Measurements from ENCODE around the gene C18orf63.
"Not testable (repeated sequence)": the region's sequence is repeated elsewhere in the genome, so short reads cannot be mapped to it uniquely, and the experiment has no call there.

The C18orf63 gene

DNA sequence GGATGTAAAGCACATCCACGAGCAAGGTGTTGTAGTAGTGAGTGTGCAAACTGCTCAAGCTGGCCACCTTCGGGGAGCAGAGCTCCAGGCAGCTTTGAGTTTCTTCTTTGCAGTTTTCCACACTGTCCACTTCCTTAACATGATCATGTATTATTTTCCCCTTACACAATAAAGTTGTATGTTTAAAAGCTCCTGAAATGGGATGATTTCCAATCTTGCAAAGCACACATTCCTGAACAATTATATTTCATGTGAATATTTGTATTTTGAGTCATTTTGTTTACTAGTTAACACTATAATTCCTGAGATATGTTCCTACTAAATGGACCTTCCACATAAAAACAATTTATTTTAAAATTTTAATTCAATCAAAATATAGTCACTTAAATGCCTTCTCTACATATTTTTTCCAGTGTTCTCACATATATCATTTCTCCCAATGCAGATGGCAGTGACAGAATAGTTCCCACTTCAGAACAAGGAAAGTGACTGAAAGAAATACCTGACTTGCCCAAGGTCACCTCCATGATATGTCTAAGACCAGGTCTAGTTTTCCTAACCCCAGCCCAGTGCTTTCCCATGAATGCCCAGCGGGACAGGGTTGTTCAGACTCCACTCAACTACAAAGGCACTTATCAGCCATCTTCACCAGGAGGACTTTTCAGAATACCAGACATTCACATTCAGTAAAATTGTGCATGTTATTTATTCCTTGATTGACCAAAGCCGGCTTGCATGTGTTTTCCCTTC is 29.4 kb upstream of the C18orf63 start:
- no peak for DNase-seq (ENCODE audit: low spot score)

DNA sequence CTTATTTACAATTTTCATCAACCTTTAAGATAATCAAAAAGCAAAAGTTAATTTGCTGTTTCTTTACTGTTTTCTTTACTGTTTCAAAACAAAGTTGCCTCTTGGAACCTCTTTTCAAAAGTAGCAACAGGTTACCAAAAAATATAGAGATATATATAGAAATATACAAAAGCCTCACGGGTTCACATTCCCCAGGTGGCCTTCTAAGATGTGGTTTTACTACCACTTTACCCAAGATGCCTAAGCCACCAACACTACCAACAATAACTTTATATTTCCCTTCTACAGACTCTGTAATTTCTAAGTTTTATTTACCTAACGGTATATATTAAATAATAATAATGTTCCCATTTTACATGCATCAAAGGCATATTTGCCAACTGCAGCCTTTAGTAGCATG is 28.8 kb upstream of the C18orf63 start:
- DNase-seq (ENCODE audit: low spot score): no peak

DNA sequence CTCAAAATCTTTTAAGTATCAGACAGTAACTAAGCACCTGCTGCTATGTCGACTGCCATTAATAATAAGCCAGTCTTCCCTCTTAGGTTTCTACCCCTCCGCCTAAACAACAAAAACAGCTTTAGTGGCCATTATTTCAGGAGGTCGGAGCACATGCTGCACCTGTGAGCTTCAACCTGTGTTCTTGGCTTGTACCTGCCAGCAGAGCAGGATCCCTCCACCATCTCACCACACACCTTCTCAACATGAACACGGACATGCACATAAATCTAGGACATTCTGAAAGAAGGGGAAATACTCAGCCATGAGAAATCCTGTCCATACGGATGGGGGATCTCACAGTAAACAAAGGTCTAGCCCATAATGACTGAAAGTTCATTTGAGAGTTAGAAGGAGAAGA is 27.6 kb upstream of the C18orf63 start:
- no peak for DNase-seq (ENCODE audit: low spot score)

DNA sequence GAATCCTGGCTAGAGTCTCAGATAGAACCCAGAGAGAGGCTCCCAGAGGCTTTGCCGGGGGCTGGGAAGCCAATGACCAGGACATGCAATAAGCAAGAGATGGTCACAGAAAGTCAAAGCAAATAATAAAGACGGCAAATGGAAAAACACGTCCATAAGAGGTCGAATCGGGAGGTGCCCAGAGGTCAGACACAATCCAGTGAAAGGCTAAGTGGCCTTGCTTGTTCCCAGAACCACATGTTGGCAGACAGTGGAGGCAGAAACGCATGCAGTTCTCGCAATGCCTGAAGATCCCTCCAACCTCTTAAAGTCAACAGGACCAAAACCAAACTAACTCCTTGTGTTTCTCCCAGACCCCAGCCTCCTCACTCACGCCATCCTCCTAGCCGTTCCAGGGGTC is 26.9 kb upstream of the C18orf63 start:
- DNase-seq (ENCODE audit: low spot score): peak; percentile 41

DNA sequence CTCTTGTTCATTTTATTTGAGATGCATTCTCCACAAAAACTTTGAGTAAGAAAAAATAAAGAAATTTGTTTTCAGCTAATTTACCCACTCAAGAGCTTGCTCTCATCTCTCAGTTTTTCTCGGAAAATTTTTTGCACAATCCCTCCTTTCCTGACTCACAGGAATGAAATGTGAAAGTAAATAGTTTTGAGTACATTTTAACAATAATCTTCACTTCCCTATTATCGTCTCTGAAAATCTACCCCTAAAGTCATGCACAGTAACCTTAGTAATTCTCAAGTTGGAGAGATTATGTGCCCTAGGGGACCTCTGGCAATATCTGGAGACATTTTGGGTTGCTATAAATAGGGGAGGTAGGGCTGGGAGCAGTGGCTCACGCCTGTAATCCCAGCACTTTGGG is 26.5 kb upstream of the C18orf63 start:
- peak; percentile 39 for DNase-seq (ENCODE audit: low spot score)

DNA sequence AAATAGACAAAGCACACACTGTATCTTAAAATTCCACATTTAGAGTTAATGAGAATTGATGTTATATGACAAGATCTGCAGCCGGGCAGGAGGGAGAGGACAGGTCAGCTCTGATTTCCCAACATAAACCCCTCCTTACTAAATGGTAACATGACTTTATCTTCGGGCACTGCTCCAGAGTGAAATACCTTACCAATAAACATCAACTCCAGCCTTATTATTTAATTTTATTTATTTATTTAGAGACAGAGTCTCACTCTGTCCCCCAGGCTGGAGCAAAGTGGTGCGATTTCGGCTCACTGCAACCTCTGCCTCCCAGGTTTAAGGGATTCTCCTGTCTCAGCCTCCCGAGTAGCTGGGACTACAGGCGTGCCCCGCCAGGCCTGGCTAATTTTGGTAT is 25.6 kb upstream of the C18orf63 start:
- DNase-seq (ENCODE audit: low spot score): no peak

DNA sequence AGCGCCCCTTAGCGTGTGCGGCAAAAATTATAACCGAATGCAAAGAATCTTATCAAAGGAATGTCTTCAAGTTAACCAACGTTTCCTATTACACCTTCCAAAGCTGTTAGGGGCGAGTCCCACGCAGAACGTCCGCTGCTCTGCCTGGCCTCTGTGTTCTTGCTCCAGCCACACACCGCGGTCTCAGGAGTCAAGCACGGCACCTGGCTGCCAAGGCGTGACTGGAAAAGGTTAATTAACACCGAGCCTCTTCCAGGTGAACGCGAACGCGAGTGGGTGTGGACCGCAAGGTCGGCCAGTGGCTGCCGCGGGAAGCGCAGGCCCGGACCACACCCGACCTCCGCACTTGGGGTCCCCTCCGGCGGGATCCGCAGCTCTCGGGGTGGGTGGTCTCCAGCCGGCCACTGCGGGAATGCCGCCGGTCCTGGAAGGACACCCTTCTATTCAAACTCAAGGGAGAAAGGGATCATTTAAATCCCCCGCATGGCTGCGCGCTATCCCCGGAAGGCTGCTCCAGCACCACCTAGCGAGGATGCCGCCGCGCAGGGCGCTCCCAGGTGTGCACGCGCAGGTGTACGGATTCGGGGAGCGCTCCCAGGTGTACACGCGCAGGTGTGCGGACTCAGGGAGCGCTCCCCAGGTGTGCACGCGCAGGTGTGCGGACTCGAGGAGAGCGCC is 24.7 kb upstream of the C18orf63 start:
- DNase-seq (ENCODE audit: low spot score): peak; percentile 66

DNA sequence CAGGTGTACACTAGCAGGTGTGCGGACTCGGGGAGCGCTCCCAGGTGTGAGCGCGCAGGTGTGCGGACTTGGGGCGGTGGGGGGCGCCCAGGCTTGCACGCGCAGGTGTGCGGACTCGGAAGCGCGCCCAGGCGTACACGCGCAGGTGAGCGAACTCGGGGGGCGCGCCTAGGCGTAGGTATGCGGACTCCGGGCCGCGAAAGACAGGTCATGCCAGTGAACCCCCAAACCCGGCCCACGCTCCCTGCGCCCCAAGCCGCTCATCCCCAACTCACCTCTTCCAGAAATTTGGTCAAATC is 24.2 kb upstream of the C18orf63 start:
- no peak for DNase-seq (ENCODE audit: low spot score)

DNA sequence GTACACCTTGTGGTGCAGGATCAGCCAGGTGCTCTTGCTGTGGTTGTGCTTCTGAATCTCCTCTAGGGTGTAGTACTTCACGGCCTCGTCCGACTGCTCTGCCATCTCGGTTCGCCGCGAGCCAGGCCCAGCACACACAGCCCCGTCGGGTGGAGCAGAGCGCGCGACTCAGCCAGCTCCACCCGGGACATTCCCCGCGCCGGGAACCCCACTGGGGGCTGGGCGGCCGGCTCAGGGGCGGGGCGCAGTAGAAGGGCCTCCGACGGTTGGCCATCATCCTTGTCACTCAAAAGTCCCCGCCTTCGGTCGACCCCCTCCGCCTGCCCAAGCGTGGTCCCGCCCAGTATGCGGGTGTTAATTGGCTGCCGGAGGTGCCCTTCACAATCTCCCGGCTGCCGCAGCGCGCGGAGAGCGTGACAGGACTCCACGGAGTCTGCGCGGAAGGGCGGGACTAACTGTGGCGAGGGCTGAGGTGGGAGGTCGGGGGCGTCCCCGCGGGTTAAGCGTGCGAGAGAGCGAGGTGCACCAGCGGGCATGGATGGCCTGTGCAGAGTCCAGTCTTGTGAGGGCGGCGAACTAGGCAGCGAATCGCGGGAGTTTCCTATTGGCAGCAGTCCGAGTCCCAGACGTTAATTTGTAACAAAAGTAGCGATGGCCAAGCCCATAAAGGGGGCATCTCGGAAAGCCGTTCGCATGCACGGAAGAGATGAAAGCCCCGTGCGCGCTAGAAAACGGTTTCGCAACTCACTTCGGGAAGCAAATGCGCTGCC is 23.7 kb upstream of the C18orf63 start, which contains the start of gene CYB5A:
Gene CYB5A (minus strand): TSS at position 193 of the 770 bp plus-strand sequence. CDS start 88 bp downstream, at position 105.
- peak; percentile 97 for DNase-seq (ENCODE audit: low spot score)

DNA sequence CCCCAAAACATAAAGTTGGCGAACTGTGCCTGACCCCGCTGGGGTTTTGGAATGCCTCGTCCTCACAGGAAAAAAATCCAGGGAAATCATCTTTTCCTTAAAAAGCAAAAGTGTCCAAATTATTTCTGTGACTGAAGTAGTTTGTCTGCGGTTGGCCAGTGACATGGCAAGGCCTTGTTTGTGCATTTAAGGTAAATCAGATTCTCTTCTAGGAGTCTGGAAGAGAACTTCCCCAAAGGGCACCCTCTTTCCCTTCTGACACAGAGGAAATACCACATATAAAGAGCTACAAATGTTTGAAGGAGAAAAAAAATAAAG is 23.1 kb upstream of the C18orf63 start:
- DNase-seq (ENCODE audit: low spot score): no peak

DNA sequence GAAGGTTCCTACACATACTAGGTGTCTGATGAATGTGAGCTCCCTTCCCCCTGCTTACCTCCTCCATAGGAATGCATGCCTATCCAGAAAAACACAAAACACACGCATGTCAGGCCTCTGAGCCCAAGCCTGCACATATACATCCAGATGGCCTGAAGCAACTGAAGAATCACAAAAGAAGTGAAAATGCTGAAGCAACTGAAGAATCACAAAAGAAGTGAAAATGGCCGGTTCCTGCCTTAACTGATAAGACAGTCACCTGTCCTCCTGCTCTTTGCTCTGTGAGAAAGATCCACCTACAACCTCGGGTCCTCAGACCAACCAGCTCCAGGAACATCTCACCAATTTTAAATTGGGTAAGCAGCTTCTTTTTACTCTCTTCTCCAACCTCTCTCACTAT is 22.7 kb upstream of the C18orf63 start:
- DNase-seq (ENCODE audit: low spot score): not testable (repeated sequence)

DNA sequence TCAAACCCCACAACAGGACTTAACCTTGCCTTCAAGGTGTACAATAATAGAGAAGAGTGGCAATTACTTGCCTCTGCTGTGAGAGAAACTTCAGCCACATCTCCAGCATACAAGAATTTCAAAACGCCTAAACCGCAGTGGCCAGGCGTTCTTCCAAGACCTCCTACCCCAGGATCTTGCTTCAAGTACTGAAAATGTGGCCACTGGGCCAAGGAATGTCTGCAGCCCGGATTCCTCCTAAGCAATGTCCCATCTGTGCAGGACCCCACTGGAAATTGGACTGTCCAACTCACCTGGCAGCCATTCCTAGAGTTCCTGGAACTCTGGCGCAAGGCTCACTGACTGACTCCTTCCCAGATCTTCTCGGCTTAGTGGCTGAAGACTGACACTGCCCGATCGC is 21.1 kb upstream of the C18orf63 start:
- DNase-seq (ENCODE audit: low spot score): no peak

DNA sequence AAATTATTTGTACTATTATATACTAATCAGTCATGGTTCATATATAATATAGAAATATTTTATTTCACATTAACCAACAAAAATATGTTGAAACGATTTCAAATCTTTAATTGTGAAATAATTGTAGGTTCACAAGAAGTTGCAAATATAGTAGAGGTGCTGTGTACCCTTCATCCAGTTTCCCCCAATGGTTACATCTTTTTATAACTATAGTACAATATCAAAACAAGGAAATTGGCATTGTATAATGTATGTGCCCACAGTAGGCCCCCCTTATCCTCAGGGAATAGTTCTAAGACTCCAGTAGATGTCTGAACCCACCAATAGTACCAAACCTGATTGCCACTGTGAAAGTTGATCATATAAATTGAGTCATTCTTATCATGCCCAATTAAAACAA is 16.5 kb upstream of the C18orf63 start:
- DNase-seq (ENCODE audit: low spot score): no peak

DNA sequence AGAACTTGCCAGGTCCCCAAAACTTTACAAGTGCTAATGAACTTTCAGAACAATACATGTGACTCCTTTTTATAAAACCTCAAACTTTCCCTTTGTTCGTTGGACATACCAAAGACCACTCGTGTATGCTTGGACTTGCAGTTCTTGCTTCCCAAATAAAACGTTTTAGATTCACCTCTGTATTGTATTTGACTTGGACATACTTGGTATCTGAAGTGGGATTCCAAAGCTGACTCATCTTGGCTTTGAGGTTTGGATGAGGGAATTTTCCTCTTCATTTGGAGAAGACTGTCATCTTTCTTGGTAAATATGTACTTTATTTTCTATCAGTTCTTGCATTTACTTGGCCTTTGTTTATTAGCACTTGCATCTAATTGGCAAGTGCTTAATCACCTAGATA is 15.9 kb upstream of the C18orf63 start:
- peak; percentile 56 for DNase-seq (ENCODE audit: low spot score)

DNA sequence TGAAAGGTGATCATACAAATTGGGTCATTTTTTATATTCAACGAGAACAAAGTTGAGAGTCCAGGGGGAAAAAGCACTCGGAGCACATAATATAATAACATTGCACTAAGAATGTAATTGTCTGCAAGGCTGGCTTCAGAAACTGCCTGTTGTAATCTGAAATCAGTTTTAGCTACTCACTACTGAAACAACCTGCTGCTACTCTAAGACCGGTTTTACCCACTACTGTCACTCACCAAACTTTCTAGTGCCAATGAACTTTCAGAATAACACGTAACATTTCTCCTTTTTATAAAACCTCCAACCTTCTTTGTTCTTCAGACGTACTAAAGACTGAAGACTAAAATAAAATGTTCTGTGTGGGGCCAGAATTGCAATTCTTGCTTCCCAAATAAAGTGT is 12.3 kb upstream of the C18orf63 start:
- no peak for DNase-seq (ENCODE audit: low spot score)

DNA sequence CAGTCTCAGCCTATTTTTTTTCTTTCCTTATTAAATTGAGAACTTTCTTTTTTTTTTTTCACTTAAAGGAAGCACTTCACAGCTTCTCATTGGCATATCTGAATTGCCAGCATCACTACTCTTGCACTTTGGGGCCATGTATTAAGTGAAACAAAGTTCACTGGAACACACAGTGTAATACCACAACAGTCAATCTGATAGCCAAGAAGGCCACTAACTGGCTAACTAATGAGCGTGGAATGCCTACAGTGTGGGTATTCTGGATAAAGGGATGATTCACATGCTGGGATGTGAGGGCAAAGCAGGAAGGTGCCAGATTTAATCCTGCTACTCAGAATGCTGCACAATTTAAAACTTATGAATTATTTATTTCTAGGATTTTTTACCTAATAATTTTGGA is 11.7 kb upstream of the C18orf63 start:
- DNase-seq (ENCODE audit: low spot score): peak; percentile 83

DNA sequence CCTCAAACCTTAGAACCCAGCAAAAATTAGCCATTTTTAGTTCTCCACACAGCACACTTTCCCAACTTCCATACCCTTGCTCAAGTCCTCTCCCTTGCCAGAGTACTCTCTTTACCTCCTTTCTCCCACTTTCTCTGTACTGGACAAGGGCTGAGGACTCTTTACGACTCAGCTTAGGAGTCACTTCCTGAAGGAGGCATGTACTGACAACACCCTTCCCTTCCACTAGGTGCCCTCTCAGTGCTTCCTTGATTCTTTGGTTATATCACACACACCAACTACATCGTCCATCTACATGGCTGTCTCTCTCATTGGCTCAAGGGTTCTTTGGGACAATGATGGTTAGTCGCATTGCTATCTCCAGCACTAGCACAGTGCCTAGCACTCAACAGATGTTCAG is 5.2 kb upstream of the C18orf63 start:
- DNase-seq (ENCODE audit: low spot score): peak; percentile 78

DNA sequence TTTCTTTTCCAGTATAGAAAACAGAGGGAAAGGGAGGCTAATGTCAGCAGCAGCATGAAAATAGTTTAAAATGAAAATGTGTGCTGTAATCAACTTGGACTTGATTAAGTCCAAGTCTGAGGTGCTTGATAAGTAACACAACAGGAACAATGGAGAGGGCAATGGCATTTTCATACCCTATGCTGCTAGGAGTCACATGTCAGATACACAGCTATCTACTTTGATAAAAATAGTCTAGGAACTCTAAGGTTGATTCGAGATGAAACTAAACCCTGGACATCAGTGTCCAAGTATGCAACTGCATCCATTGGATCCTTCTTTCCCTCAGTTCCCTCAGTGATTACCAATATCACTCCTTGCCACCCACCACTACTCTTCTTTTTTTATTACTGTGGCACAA is 4.6 kb upstream of the C18orf63 start:
- DNase-seq (ENCODE audit: low spot score): no peak

DNA sequence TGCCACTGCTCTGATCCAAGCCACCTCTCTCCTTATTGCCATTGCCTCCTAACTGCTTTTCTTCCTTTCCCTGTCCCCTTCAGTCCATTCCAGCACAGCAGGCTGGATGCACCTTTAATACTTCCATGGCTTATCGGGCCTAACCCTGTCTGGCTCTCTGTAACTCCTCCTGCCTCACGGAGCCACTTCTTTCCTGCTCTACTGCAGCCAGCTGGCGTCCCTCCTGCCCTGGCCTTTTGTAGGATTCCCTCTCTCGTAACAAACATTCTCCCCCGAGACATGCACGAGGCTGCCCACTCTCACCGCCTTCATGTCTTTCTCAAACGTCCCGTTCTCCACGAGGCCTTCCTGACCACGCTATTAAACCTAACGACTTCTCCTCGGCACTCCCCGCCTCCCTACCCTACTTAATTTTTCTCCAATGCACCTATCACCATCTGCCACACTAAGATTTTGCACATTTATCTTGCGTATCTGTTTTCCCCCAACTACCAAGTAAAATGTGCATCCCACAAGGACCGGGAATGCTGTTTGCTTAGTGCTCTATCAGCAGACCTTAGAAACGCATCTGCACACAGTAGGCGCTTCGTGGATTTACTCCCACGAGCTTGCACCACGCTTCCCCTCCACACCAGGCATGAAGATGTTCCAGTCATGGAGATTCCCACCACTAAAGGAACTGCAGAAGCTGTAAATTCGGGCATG is 728 bp upstream of the C18orf63 start:
- DNase-seq (ENCODE audit: low spot score): no peak

DNA sequence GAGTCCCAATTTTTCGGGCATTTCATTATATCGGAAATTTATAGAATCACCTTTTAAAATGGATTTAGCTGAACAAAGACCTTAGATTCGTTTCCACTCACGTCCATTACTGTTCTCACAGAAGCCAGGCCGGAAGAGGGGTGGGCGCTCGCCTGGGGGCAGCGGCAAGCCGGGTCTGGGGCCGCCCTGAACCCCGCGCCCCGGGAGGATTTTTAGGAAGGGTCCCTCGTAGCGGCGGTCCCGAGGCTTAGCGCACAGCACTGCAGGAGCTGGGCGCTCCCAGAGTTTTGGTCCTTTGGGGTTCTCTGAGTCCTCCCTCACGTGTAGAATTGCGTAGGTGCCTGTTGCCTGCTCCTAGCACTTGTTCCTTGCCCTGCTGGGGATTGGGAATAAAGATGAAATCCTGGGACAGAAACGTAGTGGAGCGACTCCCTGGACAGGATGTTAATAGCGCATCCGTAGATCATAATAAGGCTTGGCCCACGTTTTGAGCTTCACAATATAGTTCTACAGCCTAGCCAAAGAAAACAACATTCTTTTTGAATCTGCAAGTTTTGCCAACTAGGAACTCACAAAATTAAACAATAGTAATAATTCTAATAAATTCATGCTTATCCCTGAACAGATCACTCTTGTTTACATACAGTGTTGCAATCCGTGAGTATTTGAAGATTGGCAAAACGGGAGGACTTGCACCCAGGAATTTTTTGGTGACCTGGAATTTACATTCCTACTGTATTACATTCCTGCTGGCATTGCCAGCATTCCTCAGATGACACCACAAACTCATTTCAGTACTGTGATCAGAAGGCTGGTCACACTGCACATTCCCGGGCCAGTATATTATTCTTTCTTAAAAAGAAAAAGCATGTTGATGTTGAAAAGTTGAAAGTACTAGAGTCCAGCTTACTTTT is 875 bp downstream of the C18orf63 start:
- peak; percentile 87 for DNase-seq (ENCODE audit: low spot score)

DNA sequence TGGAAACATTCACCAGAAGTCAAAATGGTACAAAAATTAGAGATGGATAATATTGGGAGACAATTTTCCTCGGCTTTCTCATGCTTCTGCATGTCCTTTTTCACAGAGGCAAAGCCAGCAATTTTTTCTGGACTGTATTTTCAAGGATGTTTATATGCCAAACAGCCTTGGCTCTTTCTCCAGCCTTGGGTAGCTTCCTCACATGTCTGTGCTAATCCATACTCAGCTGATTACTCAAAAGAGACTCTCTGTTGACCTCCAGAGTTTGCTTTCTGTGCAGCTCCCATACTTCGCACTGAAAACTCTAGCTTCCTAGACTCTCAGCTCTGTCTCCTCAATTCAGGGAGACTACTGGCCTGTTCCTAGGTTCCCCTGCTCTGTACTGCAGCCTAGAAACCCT is 10.6 kb downstream of the C18orf63 start:
- DNase-seq (ENCODE audit: low spot score): no peak

DNA sequence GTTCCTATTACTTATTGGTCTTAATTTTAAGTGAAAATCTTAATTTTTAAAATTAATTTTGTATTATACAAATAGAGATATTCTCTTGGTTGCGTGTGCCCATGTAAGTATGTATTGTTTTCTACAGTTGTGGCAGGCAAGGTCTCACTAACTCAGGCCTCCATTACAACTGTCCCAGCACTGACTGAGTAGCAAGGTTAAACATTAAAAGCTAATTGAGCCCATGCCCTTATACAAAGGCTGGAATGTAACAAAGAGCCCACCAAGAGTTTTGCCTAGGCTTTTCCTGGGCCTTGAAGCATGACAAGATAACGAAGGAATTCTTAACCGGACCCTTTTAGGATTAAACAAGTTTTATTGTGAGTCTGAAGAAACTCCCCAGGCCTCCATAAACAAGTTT is 11.2 kb downstream of the C18orf63 start:
- DNase-seq (ENCODE audit: low spot score): peak; percentile 44

Measured in kidney tubule cell (primary cell).